H9 (cell line): Measurements from ENCODE around the gene THBS2. TPM values are rescaled to one million over a fixed set of nuclear protein-coding genes. Genes with fewer than 3 reads are reported as not detected.
A peak's percentile ranks its signal among the peaks of the same experiment; 100 is the strongest.

Experiments
- DNase-seq: peaks from one replicate; pipeline ENCODE4 v3.0.0-alpha.2; 2017
- H2AFZ ChIP-seq: one replicate; pipeline ENCODE4 v1.6.1; 2013; ENCODE audit warnings: mild to moderate bottlenecking, low read length, control low read depth, moderate library complexity
- H2AK5ac ChIP-seq: 2 replicates; pipeline ENCODE4 v1.6.1; 2013; ENCODE audit warnings: low read length, control low read depth, mixed read lengths; ENCODE audit not compliant: insufficient read length
- H2BK120ac ChIP-seq: one replicate; pipeline ENCODE4 v1.6.1; 2013; ENCODE audit warnings: low read depth, mild to moderate bottlenecking, low read length, control low read depth, inconsistent platforms; ENCODE audit not compliant: poor library complexity, severe bottlenecking
- H2BK12ac ChIP-seq: 2 replicates; pipeline ENCODE4 v1.6.1; 2013; ENCODE audit warnings: low read length, control low read depth, mixed read lengths, low read depth; ENCODE audit not compliant: insufficient read length
- H2BK15ac ChIP-seq: 2 replicates; pipeline ENCODE4 v1.6.1; 2013; ENCODE audit warnings: low read depth, low read length, control low read depth
- H2BK20ac ChIP-seq: one replicate; pipeline ENCODE4 v1.6.1; 2013; ENCODE audit warnings: low read depth, mild to moderate bottlenecking, low read length, control low read depth, inconsistent platforms; ENCODE audit not compliant: poor library complexity, severe bottlenecking
- H2BK5ac ChIP-seq: 2 replicates; pipeline ENCODE4 v1.6.1; 2013; ENCODE audit warnings: low read length, control low read depth, mixed read lengths; ENCODE audit not compliant: insufficient read length
- H3K14ac ChIP-seq: 2 replicates; pipeline ENCODE4 v1.6.1; 2013; ENCODE audit warnings: low read length, control low read depth; ENCODE audit not compliant: insufficient read depth
- H3K18ac ChIP-seq: 2 replicates; pipeline ENCODE4 v1.6.1; 2013; ENCODE audit warnings: low read depth, mild to moderate bottlenecking, mixed read lengths, low read length, control low read depth; ENCODE audit not compliant: insufficient read length
- H3K23ac ChIP-seq: 2 replicates; pipeline ENCODE4 v1.6.1; 2013; ENCODE audit warnings: low read length, control low read depth, mixed read lengths, low read depth; ENCODE audit not compliant: insufficient read length
- H3K23me2 ChIP-seq: 2 replicates; pipeline ENCODE4 v1.6.1; 2013; ENCODE audit warnings: low read depth, mild to moderate bottlenecking, mixed read lengths, low read length, control low read depth; ENCODE audit not compliant: insufficient read length, poor library complexity, severe bottlenecking
- H3K27ac ChIP-seq: 2 replicates; pipeline ENCODE4 v1.5.1; 2013; ENCODE audit warnings: low read length, control low read depth, mixed read lengths, low read depth; ENCODE audit not compliant: insufficient read length
- H3K27me3 ChIP-seq: 2 replicates; pipeline ENCODE4 v1.6.1; 2013; ENCODE audit warnings: low read length, control low read depth, inconsistent platforms; ENCODE audit not compliant: insufficient read depth
- H3K4ac ChIP-seq: 2 replicates; pipeline ENCODE4 v1.6.1; 2013; ENCODE audit warnings: low read depth, mild to moderate bottlenecking, control low read depth, inconsistent platforms, low read length, moderate library complexity
- H3K4me1 ChIP-seq: 2 replicates; pipeline ENCODE4 v1.6.1; 2013; ENCODE audit warnings: low read length, control low read depth, inconsistent platforms; ENCODE audit not compliant: insufficient read depth
- H3K4me2 ChIP-seq: 2 replicates; pipeline ENCODE4 v1.6.1; 2013; ENCODE audit warnings: low read length, control low read depth, mixed read lengths; ENCODE audit not compliant: insufficient read length, insufficient read depth
- H3K56ac ChIP-seq: 2 replicates; pipeline ENCODE4 v1.6.1; 2013; ENCODE audit warnings: low read depth, mild to moderate bottlenecking, mixed read lengths, low read length, control low read depth; ENCODE audit not compliant: insufficient read length
- H3K79me1 ChIP-seq: 2 replicates; pipeline ENCODE4 v1.6.1; 2013; ENCODE audit warnings: low read depth, mild to moderate bottlenecking, moderate library complexity, low read length, control low read depth, inconsistent platforms; ENCODE audit not compliant: insufficient read depth, poor library complexity, severe bottlenecking
- H3K79me2 ChIP-seq: 2 replicates; pipeline ENCODE4 v1.6.1; 2013; ENCODE audit warnings: low read length, control low read depth, inconsistent platforms; ENCODE audit not compliant: insufficient read depth
- H3K9ac ChIP-seq: 2 replicates; pipeline ENCODE4 v1.6.1; 2013; ENCODE audit warnings: low read length, control low read depth, mixed read lengths; ENCODE audit not compliant: insufficient read length; ENCODE audit errors: extremely low read depth
- H3K9me3 ChIP-seq: one replicate; pipeline ENCODE4 v1.6.1; 2013; ENCODE audit warnings: low read depth, low read length, inconsistent platforms; ENCODE audit not compliant: control insufficient read depth
- H3T11ph ChIP-seq: one replicate; pipeline ENCODE4 v1.6.1; 2013; ENCODE audit warnings: mild to moderate bottlenecking, low read length, control low read depth, inconsistent platforms
- H4K20me1 ChIP-seq: one replicate; pipeline ENCODE4 v1.6.1; 2013; ENCODE audit not compliant: control insufficient read depth, insufficient read length, insufficient read depth
- H4K5ac ChIP-seq: 2 replicates; pipeline ENCODE4 v1.6.1; 2013; ENCODE audit warnings: low read depth, mild to moderate bottlenecking, mixed read lengths, low read length, control low read depth; ENCODE audit not compliant: insufficient read length
- H4K8ac ChIP-seq: replicated peaks from 2 replicates; pipeline ENCODE4 v1.6.1; 2013; ENCODE audit warnings: low read length, control low read depth, mixed read lengths, low read depth; ENCODE audit not compliant: insufficient read length
- H4K91ac ChIP-seq: 2 replicates; pipeline ENCODE4 v1.6.1; 2013; ENCODE audit warnings: low read depth, mild to moderate bottlenecking, moderate library complexity, mixed read lengths, low read length, control low read depth; ENCODE audit not compliant: insufficient read length
- H3K27ac Mint-ChIP-seq, 3 experiments: 2 replicates in 2 of 3; 3 replicates in 1 of 3; pipeline ENCODE4 v1.8.0; 2020 to 2021; ENCODE audit warnings: mixed read lengths in 3 of 3, mild to moderate bottlenecking in 1 of 3, moderate library complexity in 1 of 3
- H3K27me3 Mint-ChIP-seq: 2 replicates; pipeline ENCODE4 v1.8.0; 2021; ENCODE audit warnings: low read depth, mild to moderate bottlenecking, moderate library complexity, mixed read lengths
- H3K36me3 Mint-ChIP-seq, 3 experiments: 2 replicates in 2 of 3; 3 replicates in 1 of 3; pipeline ENCODE4 v1.8.0; 2020 to 2021; ENCODE audit warnings: low read depth in 3 of 3, mixed read lengths in 3 of 3; ENCODE audit not compliant: insufficient read depth in 1 of 3
- H3K4me1 Mint-ChIP-seq, 2 experiments: 2 replicates each; pipeline ENCODE4 v1.8.0; 2020; ENCODE audit warnings: mixed read lengths in 2 of 2
- H3K4me3 Mint-ChIP-seq, 2 experiments: 2 replicates in 1 of 2; 3 replicates in 1 of 2; pipeline ENCODE4 v1.8.0; 2020 to 2021; ENCODE audit warnings: mild to moderate bottlenecking in 2 of 2, mixed read lengths in 2 of 2, moderate library complexity in 1 of 2
- H3K9me3 Mint-ChIP-seq, 2 experiments: 2 replicates in 1 of 2; 3 replicates in 1 of 2; pipeline ENCODE4 v1.8.0; 2020; ENCODE audit warnings: mild to moderate bottlenecking in 2 of 2, mixed read lengths in 2 of 2, moderate library complexity in 1 of 2
- CTCF ChIP-seq: fragments of 200-600 bp; sonication (generic); conservative IDR thresholded peaks from 3 replicates; pipeline ENCODE4 v1.8.0; 2021; ENCODE audit warnings: antibody characterized with exemption, mild to moderate bottlenecking
- WGBS: extraction: QIAGEN DNeasy Blood & Tissue Kit; methylation state at CpG from one replicate; pipeline ENCODE4 v1.1.7; 2013; ENCODE audit warnings: missing lambda C conversion rate, low lambda C conversion rate, mixed read lengths; ENCODE audit not compliant: insufficient read length; ENCODE audit errors: extremely low coverage; 5-methylcytosine and 5-hydroxymethylcytosine counted together
- total RNA-seq: library from RNA; stranded (reverse); gene quantifications from 2 replicates; pipeline ENCODE4 v1.2.1, GENCODE V29; 2021

THBS2 gene
- total RNA-seq, 1 experiment from 2014 or later, result 14.7 TPM

- no peak overlapping the region for H2AFZ ChIP-seq
Observed at GRCh38 chr6:169190144-169190584, 63.5 kb downstream of the THBS2 start.

More at GRCh38 chr6:169190144-169190584, 63.5 kb downstream of the THBS2 start:
- H3K4me2 ChIP-seq, result no peak overlapping the region
- DNase-seq, result no peak
- no peak overlapping the region for H3T11ph ChIP-seq
- no peak overlapping the region for H2BK5ac ChIP-seq
- no peak overlapping the region for H3K23ac ChIP-seq
- no peaks in the 10 kb centered on the region for H3K4me1 ChIP-seq
- H3K18ac ChIP-seq, result no peak overlapping the region
- no peak for TF ChIP-seq CTCF
- no peak overlapping the region for H3K27ac ChIP-seq
- H4K8ac ChIP-seq, result no peak overlapping the region
- Mint-ChIP-seq H3K27me3 (peaks cover 5% of the 10 kb centered on the region), H3K4me1 (peaks cover 3 to 6% of the 10 kb centered on the region in 2 experiments; a peak in 2 of 4 replicates), H3K4me3 (no peak overlapping the region), H3K27ac (peak overlapping the region in 1 of 3 experiments; percentile 76; a peak in 2 of 7 replicates), H3K9me3 (peaks cover 4 to 11% of the 10 kb centered on the region in 2 experiments; a peak in 4 of 5 replicates), H3K36me3 (peaks cover 0 to 11% (median 0%) of the 10 kb centered on the region in 3 experiments; a peak in 3 of 7 replicates)
- H3K4ac ChIP-seq, result no peak overlapping the region
- no peaks in the 10 kb centered on the region for H3K79me1 ChIP-seq
- H3K79me2 ChIP-seq, result no peaks in the 10 kb centered on the region
- H4K91ac ChIP-seq, result no peak overlapping the region
- H2BK12ac ChIP-seq, result no peak overlapping the region
- H2BK120ac ChIP-seq, result no peak overlapping the region
- no peaks in the 10 kb centered on the region for H3K27me3 ChIP-seq
- no peak overlapping the region for H2BK15ac ChIP-seq
- H4K20me1 ChIP-seq, result no peaks in the 10 kb centered on the region
- no peak overlapping the region for H2BK20ac ChIP-seq
- no peak overlapping the region for H3K14ac ChIP-seq
- no CpG with 5 or more reads among the region's 8 CpGs for WGBS
- no peak overlapping the region for H2AK5ac ChIP-seq
- H4K5ac ChIP-seq, result no peak overlapping the region
- no peak overlapping the region for H3K9ac ChIP-seq
- H3K56ac ChIP-seq, result no peak overlapping the region
- H3K23me2 ChIP-seq, result no peaks in the 10 kb centered on the region
- H3K9me3 ChIP-seq, result no peaks in the 10 kb centered on the region
